SK-N-SH (cell line): ENCODE data around the gene ISOC2. TPM values are rescaled to one million over a fixed set of nuclear protein-coding genes. Genes with fewer than 3 reads are reported as not detected.
"Not testable (repeated sequence)": the region's sequence is repeated elsewhere in the genome, so short reads cannot be mapped to it uniquely, and the experiment has no call there.

Experiments
- CTCF ChIA-PET: fragments of 300-600, 350-600 bp; formaldehyde crosslinking; extraction: SDS; loops from one replicate; lab custom pipeline; 2021; lab: Yijun Ruan, JAX
- POLR2A ChIA-PET: fragments of 350-600 bp; sonication (Branson Sonifier 250); formaldehyde crosslinking; extraction: SDS; loops from one replicate; lab custom pipeline; 2020; ENCODE audit warnings: antibody characterized with exemption, inconsistent platforms; lab: Yijun Ruan, JAX
- DNase-seq: peaks from one replicate; pipeline ENCODE4 v3.0.0; 2012
- H2AFZ ChIP-seq: fragments of 200-600 bp; sonication (generic); 2 replicates; pipeline ENCODE4 v1.8.1; 2016; ENCODE audit warnings: antibody characterized with exemption, mild to moderate bottlenecking, low read depth
- H3F3A ChIP-seq: fragments of 200-600 bp; sonication (generic); replicated peaks from 2 replicates; pipeline ENCODE3; 2016; ENCODE audit warnings: antibody characterized with exemption, mild to moderate bottlenecking; ENCODE audit not compliant: insufficient read depth
- H3K27ac ChIP-seq, 2 experiments: fragments of 200-500 bp in 1 of 2; fragments of 200-600 bp in 1 of 2; sonication (Bioruptor generic) in 1 of 2; sonication (generic), shearing (Covaris generic) in 1 of 2; 2 replicates each; pipeline versions ENCODE4 v1.5.1 to v1.6.1; 2014 to 2016; ENCODE audit warnings: low read depth in 2 of 2, inconsistent platforms in 1 of 2, low read length in 1 of 2, mild to moderate bottlenecking in 1 of 2, mixed read lengths in 1 of 2
- H3K27me3 ChIP-seq: fragments of 200-600 bp; sonication (generic), shearing (Covaris generic); 2 replicates; pipeline ENCODE4 v1.6.1; 2016; ENCODE audit warnings: mixed run types; ENCODE audit not compliant: insufficient read depth
- H3K36me3 ChIP-seq, 2 experiments: fragments of 200-500 bp in 1 of 2; fragments of 200-600 bp in 1 of 2; sonication (Bioruptor generic) in 1 of 2; sonication (generic) in 1 of 2; replicated peaks in 1 of 2; 2 replicates each; pipeline versions ENCODE3 to v1.5.1; 2014 to 2016; ENCODE audit warnings: low read length in 1 of 2, mild to moderate bottlenecking in 1 of 2; ENCODE audit not compliant: insufficient read depth in 2 of 2, control insufficient read depth in 1 of 2
- H3K4me1 ChIP-seq, 2 experiments: fragments of 200-500 bp in 1 of 2; fragments of 200-600 bp in 1 of 2; sonication (Bioruptor generic) in 1 of 2; sonication (generic), shearing (Covaris generic) in 1 of 2; 2 replicates each; pipeline versions ENCODE4 v1.5.1 to v1.6.1; 2014 to 2016; ENCODE audit warnings: low read depth in 1 of 2, low read length in 1 of 2, mixed run types in 1 of 2; ENCODE audit not compliant: insufficient read depth in 2 of 2, control insufficient read depth in 1 of 2
- H3K4me2 ChIP-seq: fragments of 200-600 bp; sonication (generic), shearing (Covaris generic); 2 replicates; pipeline ENCODE4 v1.6.1; 2017; ENCODE audit warnings: mixed run types
- H3K4me3 ChIP-seq, 2 experiments: fragments of 200-500 bp in 1 of 2; fragments of 200-600 bp in 1 of 2; sonication (Bioruptor generic) in 1 of 2; sonication (generic), shearing (Covaris generic) in 1 of 2; 2 replicates each; pipeline versions ENCODE4 v1.5.1 to v1.8.1; 2014 to 2016; ENCODE audit warnings: low read depth in 2 of 2, inconsistent platforms in 1 of 2, low read length in 1 of 2, mild to moderate bottlenecking in 1 of 2, mixed read lengths in 1 of 2, moderate library complexity in 1 of 2
- H3K79me2 ChIP-seq: fragments of 200-600 bp; sonication (generic); 2 replicates; pipeline ENCODE4 v1.8.1; 2017; ENCODE audit warnings: mild to moderate bottlenecking; ENCODE audit not compliant: insufficient read depth
- H3K9ac ChIP-seq: fragments of 200-600 bp; sonication (generic); 2 replicates; pipeline ENCODE4 v1.6.1; 2017; ENCODE audit warnings: mixed run types
- H3K9me2 ChIP-seq: fragments of 200-600 bp; sonication (generic); 2 replicates; pipeline ENCODE4 v1.6.1; 2017; ENCODE audit warnings: mixed run types
- H3K9me3 ChIP-seq: fragments of 200-600 bp; sonication (generic); 2 replicates; pipeline ENCODE4 v1.6.1; 2017; ENCODE audit warnings: mixed run types, mild to moderate bottlenecking, moderate library complexity
- H4K20me1 ChIP-seq: fragments of 200-600 bp; sonication (generic); 2 replicates; pipeline ENCODE4 v1.6.1; 2017; ENCODE audit warnings: mild to moderate bottlenecking, mixed run types; ENCODE audit not compliant: insufficient read depth
- CHD2 ChIP-seq: fragments of 150-350 bp; IDR thresholded peaks from 2 replicates; pipeline ENCODE4 v1.6.1; 2018; ENCODE audit warnings: low read length; ENCODE audit not compliant: partially characterized antibody
- EZH2phosphoT487 ChIP-seq: fragments of 200-600 bp; sonication (generic); IDR thresholded peaks from 2 replicates; pipeline ENCODE4 v1.6.1; 2017; ENCODE audit warnings: low read depth, mixed run types, mild to moderate bottlenecking, antibody characterized with exemption, moderate library complexity, borderline replicate concordance
- FOSL2 ChIP-seq: IDR thresholded peaks from 2 replicates; pipeline ENCODE4 v1.4.0; 2012; ENCODE audit warnings: low read depth, mild to moderate bottlenecking, moderate library complexity, borderline replicate concordance
- FOXJ3 ChIP-seq: sonication (generic); formaldehyde crosslinking; IDR thresholded peaks from 2 replicates; pipeline ENCODE4 v1.5.1; 2020; ENCODE audit warnings: mild to moderate bottlenecking, missing genetic modification reagents
- GABPA ChIP-seq: IDR thresholded peaks from 2 replicates; pipeline ENCODE4 v1.4.0; 2012; ENCODE audit warnings: low read depth, mild to moderate bottlenecking
- GATA2 ChIP-seq: sonication (generic); formaldehyde crosslinking; IDR thresholded peaks from 2 replicates; pipeline ENCODE4 v1.5.0; 2020; ENCODE audit warnings: mild to moderate bottlenecking, missing genetic modification reagents
- MAX ChIP-seq: IDR thresholded peaks from 2 replicates; pipeline ENCODE4 v1.4.0; 2012; ENCODE audit warnings: low read depth
- MXI1 ChIP-seq: IDR thresholded peaks from 2 replicates; pipeline ENCODE4 v1.6.1; 2012; ENCODE audit warnings: mild to moderate bottlenecking, low read depth, low read length, improper control_type of control experiment
- PBX3 ChIP-seq: IDR thresholded peaks from 2 replicates; pipeline ENCODE4; 2012
- POLR2AphosphoS5 ChIP-seq: IDR thresholded peaks from 2 replicates; pipeline ENCODE4 v1.6.1; 2012; ENCODE audit warnings: low read depth, low read length
- RFX5 ChIP-seq: IDR thresholded peaks from 2 replicates; pipeline ENCODE4 v1.6.1; 2012; ENCODE audit warnings: mild to moderate bottlenecking, improper control_type of control experiment, low read length
- RXRA ChIP-seq: IDR thresholded peaks from 2 replicates; pipeline ENCODE4 v1.4.0; 2012; ENCODE audit warnings: low read depth, mild to moderate bottlenecking, borderline replicate concordance
- TCF12 ChIP-seq: IDR thresholded peaks from 2 replicates; pipeline ENCODE4 v1.4.0; 2012
- USF2 ChIP-seq: fragments of 150-350 bp; IDR thresholded peaks from 2 replicates; pipeline ENCODE4 v1.6.1; 2017; ENCODE audit warnings: antibody characterized with exemption, low read length, low read depth, borderline replicate concordance
- YY1 ChIP-seq: IDR thresholded peaks from 2 replicates; pipeline ENCODE4 v1.4.0; 2012; ENCODE audit warnings: low read depth, mild to moderate bottlenecking
- WGBS: methylation state at CpG from one replicate; pipeline ENCODE4 v1.1.6; 2017; ENCODE audit warnings: low lambda C conversion rate; 5-methylcytosine and 5-hydroxymethylcytosine counted together
- polyA plus RNA-seq, 3 experiments: library from polyadenylated mRNA; depleted of rRNA; stranded (reverse); fragments of >200 nt; gene quantifications; 2 replicates each; pipeline ENCODE4 v1.2.3, GENCODE V29; 2012

The ISOC2 gene
- polyA plus RNA-seq, 1 of the 3 experiments (the other 2 are of a cell fraction) = 65.4 TPM

- H2AFZ ChIP-seq, H3K4me2 ChIP-seq, DNase-seq, H3K4me3 ChIP-seq, H3K9ac ChIP-seq, H3K9me2 ChIP-seq, H3K79me2 ChIP-seq, POLR2A ChIA-PET, H4K20me1 ChIP-seq, H3K27ac ChIP-seq, H3F3A ChIP-seq, H3K27me3 ChIP-seq, H3K36me3 ChIP-seq, H3K9me3 ChIP-seq: not testable (repeated sequence)
- 94% methylated on average over 8 of the region's 10 CpGs for WGBS
- peaks cover 0 to 19% of the 10 kb centered on the region in 2 experiments; a peak in 1 of 4 replicates for H3K4me1 ChIP-seq
- CTCF ChIA-PET = interaction anchor here (0.7 to 6.3 kb wide), 3 partner anchors 12 to 154 kb away, joined by 3 to 31 read pairs (median 6); partner anchors contain the start of gene NAT14
Measured at GRCh38 chr19:55496820-55497219, 35.4 kb upstream of the ISOC2 start.

GRCh38 chr19:55495646-55496349 lies 34.4 kb upstream of the ISOC2 start:
- H3K4me1 ChIP-seq = peaks cover 0 to 30% of the 10 kb centered on the region in 2 experiments; a peak in 1 of 4 replicates
- H3K9ac ChIP-seq = no peak overlapping the region
- H4K20me1 ChIP-seq = no peaks in the 10 kb centered on the region
- H3K27me3 ChIP-seq = no peaks in the 10 kb centered on the region
- no peak overlapping the region for H3K27ac ChIP-seq
- no peaks in the 10 kb centered on the region for H3K9me2 ChIP-seq
- ChIA-PET CTCF (interaction anchor here (1.0 to 15.1 kb wide), 4 partner anchors 9 to 110 kb away, joined by 3 to 162 read pairs (median 19); no protein-coding TSS in a partner anchor), POLR2A (no interaction called here)
- H3K9me3 ChIP-seq = no peaks in the 10 kb centered on the region
- TF ChIP-seq GABPA = no peak
- no peak for TF ChIP-seq TCF12
- TF ChIP-seq PBX3 = no peak
- TF ChIP-seq CHD2 = no peak
- TF ChIP-seq EZH2phosphoT487 = no peak
- H2AFZ ChIP-seq = no peak overlapping the region
- no peak overlapping the region for H3K4me3 ChIP-seq
- H3F3A ChIP-seq = peaks cover 10% of the 10 kb centered on the region
- WGBS = 98% methylated on average over 11 of the region's 11 CpGs
- DNase-seq = no peak
- no peaks in the 10 kb centered on the region for H3K79me2 ChIP-seq
- no peaks in the 10 kb centered on the region for H3K36me3 ChIP-seq
- H3K4me2 ChIP-seq = no peak overlapping the region

- POLR2A ChIA-PET = interaction anchor here (1.1 kb wide), 1 partner anchor 353 kb away, joined by 3 read pairs; no protein-coding TSS in a partner anchor
- TF ChIP-seq MAX (no peak), USF2 (no peak), MXI1 (no peak), YY1 (no peak), FOSL2 (no peak), GATA2 (no peak), GABPA (no peak), FOXJ3 (CRISPR knock-in tag) (no peak), CHD2 (no peak), POLR2AphosphoS5 (no peak), RFX5 (no peak), RXRA (no peak)
- Histone ChIP-seq H3K79me2 (no peaks in the 10 kb centered on the region), H3K4me3 (no peak overlapping the region), H4K20me1 (no peaks in the 10 kb centered on the region), H3K9ac (no peak overlapping the region), H3K9me2 (no peaks in the 10 kb centered on the region), H3K4me1 (peaks cover 0 to 35% of the 10 kb centered on the region in 2 experiments; a peak in 1 of 4 replicates), H3K27me3 (no peaks in the 10 kb centered on the region), H3K36me3 (no peaks in the 10 kb centered on the region), H3K9me3 (no peaks in the 10 kb centered on the region), H3K4me2 (no peak overlapping the region), H2AFZ (no peak overlapping the region), H3K27ac (no peak overlapping the region), H3F3A (peaks cover 10% of the 10 kb centered on the region)
- DNase-seq = no peak
- 89% methylated on average over 11 of the region's 22 CpGs for WGBS
- CTCF ChIA-PET = interaction anchor here (0.5 to 15.1 kb wide), 5 partner anchors 8 to 138 kb away, joined by 3 to 162 read pairs (median 7); partner anchors contain the start of gene ZNF865
Measured at GRCh38 chr19:55494172-55494761, 32.8 kb upstream of the ISOC2 start.
